K562 (cell line): ENCODE results near the gene SLC25A42. TPM values are rescaled to one million over a fixed set of nuclear protein-coding genes. Genes with fewer than 3 reads are reported as not detected.

Experiments used
- ATAC-seq: fragments of 200-7000 bp; cut with Tn5 transposase; 3 replicates; pipeline ENCODE4 v1.9.1; 2020; ENCODE audit warnings: moderate library complexity
- BruUV-seq: library from RNA; stranded (reverse); fragments of 400-500 nt; replicated peaks from 2 replicates; lab custom pipeline; 2021; lab: Mats Ljungman, UMichigan
- CTCF ChIA-PET: fragments of 300-600 bp; formaldehyde crosslinking; extraction: SDS; loops from one replicate; lab custom pipeline; 2021; ENCODE audit warnings: low intra/inter-chr PET ratio; lab: Yijun Ruan, JAX
- POLR2A ChIA-PET: fragments of 300-600, 350-650 bp; sonication (Branson Sonifier 250); formaldehyde crosslinking; extraction: SDS; loops from one replicate; lab custom pipeline; 2021; ENCODE audit warnings: antibody characterized with exemption, inconsistent platforms; lab: Yijun Ruan, JAX
- DNase-seq, 4 experiments: peaks; one replicate each; pipeline versions ENCODE4 v3.0.0 to v3.0.0-alpha.2; 2011 to 2018; ENCODE audit warnings: low spot score in 3 of 4, mixed read lengths in 3 of 4; ENCODE audit errors: extremely low read depth in 1 of 4
- FAIRE-seq: peaks from 2 replicates; lab custom pipeline; 2011; peaks lifted over from hg19 to GRCh38; lab: Jason Lieb, UNC
- H2AFZ ChIP-seq: 2 replicates; pipeline ENCODE4 v1.6.0; 2011; ENCODE audit warnings: low read depth, low read length, control low read depth, inconsistent platforms
- H3K27ac ChIP-seq: fragments of 200-600 bp; 3 replicates; pipeline ENCODE4 v1.8.0; 2011; ENCODE audit warnings: low read depth, mild to moderate bottlenecking, control low read depth, inconsistent platforms, low read length, moderate library complexity, mixed read lengths; ENCODE audit errors: extremely low read depth
- H3K27me3 ChIP-seq, 2 experiments: fragments of 300-600 bp in 1 of 2; 2 replicates in 1 of 2; 3 replicates in 1 of 2; pipeline versions ENCODE4 v1.6.0 to v1.8.0; 2011; ENCODE audit warnings: inconsistent platforms in 2 of 2, low read length in 2 of 2, mild to moderate bottlenecking in 1 of 2, mixed read lengths in 1 of 2, moderate library complexity in 1 of 2; ENCODE audit not compliant: control insufficient read depth in 2 of 2, insufficient read depth in 2 of 2
- H3K36me3 ChIP-seq: fragments of 300-600 bp; 3 replicates; pipeline ENCODE4 v1.8.0; 2011; ENCODE audit warnings: mild to moderate bottlenecking, low read length, inconsistent platforms; ENCODE audit not compliant: control insufficient read depth, insufficient read depth
- H3K4me1 ChIP-seq, 2 experiments: fragments of 200-600 bp in 1 of 2; replicated peaks in 1 of 2; 2 replicates in 1 of 2; 3 replicates in 1 of 2; pipeline versions ENCODE4 v1.5.1 to v1.8.0; 2011; ENCODE audit warnings: inconsistent platforms in 2 of 2, low read length in 2 of 2, mild to moderate bottlenecking in 1 of 2, mixed read lengths in 1 of 2, moderate library complexity in 1 of 2; ENCODE audit not compliant: control insufficient read depth in 2 of 2, insufficient read depth in 2 of 2
- H3K4me2 ChIP-seq: 2 replicates; pipeline ENCODE4 v1.6.1; 2011; ENCODE audit warnings: low read length, control low read depth, inconsistent platforms, mixed read lengths; ENCODE audit not compliant: insufficient read depth
- H3K4me3 ChIP-seq: fragments of 200-600 bp; sonication (generic), shearing (Covaris generic); 2 replicates; pipeline ENCODE4 v1.5.1; 2016; ENCODE audit warnings: control low read depth, inconsistent platforms
- H3K79me2 ChIP-seq: fragments of 200-600 bp; 3 replicates; pipeline ENCODE4 v1.8.0; 2011; ENCODE audit warnings: low read length, inconsistent platforms; ENCODE audit not compliant: control insufficient read depth, insufficient read depth
- H3K9ac ChIP-seq, 2 experiments: 2 replicates each; pipeline versions ENCODE4 v1.6.0 to v1.6.1; 2011; ENCODE audit warnings: low read depth in 2 of 2, low read length in 2 of 2, control low read depth in 1 of 2, inconsistent platforms in 1 of 2, mild to moderate bottlenecking in 1 of 2, mixed read lengths in 1 of 2; ENCODE audit not compliant: insufficient read depth in 1 of 2
- H3K9me1 ChIP-seq: one replicate; pipeline ENCODE4 v1.6.0; 2011; ENCODE audit warnings: inconsistent platforms, mild to moderate bottlenecking, low read length, moderate library complexity; ENCODE audit not compliant: control insufficient read depth, insufficient read depth
- H3K9me3 ChIP-seq: replicated peaks from 2 replicates; pipeline ENCODE4 v1.5.1; 2011; ENCODE audit warnings: low read depth, low read length, inconsistent platforms; ENCODE audit not compliant: control insufficient read depth, insufficient read depth
- H4K20me1 ChIP-seq: replicated peaks from 2 replicates; pipeline ENCODE4 v1.6.1; 2011; ENCODE audit warnings: low read length, inconsistent platforms, mixed read lengths; ENCODE audit not compliant: control insufficient read depth, insufficient read depth
- POLR2G ChIP-seq: fragments of 200-400 bp; formaldehyde crosslinking; IDR thresholded peaks from 2 replicates; pipeline ENCODE4 v1.6.1; 2017; ENCODE audit warnings: low read depth, mild to moderate bottlenecking, antibody characterized with exemption, low read length, moderate library complexity
- WGBS: fragments of 100-300 bp; shearing (Covaris generic); methylation state at CpG from one replicate; pipeline ENCODE4 v1.1.6; 2016; ENCODE audit warnings: low coverage, mixed read lengths; ENCODE audit not compliant: insufficient coverage; ENCODE audit errors: missing lambda C conversion rate; 5-methylcytosine and 5-hydroxymethylcytosine counted together
- in situ Hi-C: fragments of 300-500 bp; cut with MboI; formaldehyde crosslinking; loops from 4 replicates; pipeline ENCODE4 v1.15.0; 2018; ENCODE audit warnings: inconsistent platforms, mixed read lengths
- intact Hi-C: fragments of 100-400 bp; cut with micrococcal nuclease; formaldehyde crosslinking; loops from 2 replicates; pipeline ENCODE4 v1.14.2; 2022
- polyA plus RNA-seq, 8 experiments: library from polyadenylated mRNA; depleted of rRNA in 4 of 8; stranded (reverse) in 5 of 8; unstranded in 3 of 8; fragments of >200 nt; fragmentation: Nextera tagmentation in 2 of 8; fragmentation: Illumina TruSeq in 1 of 8; extraction: Ambion mirVana in 2 of 8; extraction: Trizol in 1 of 8; gene quantifications; 2 replicates each; pipeline versions ENCODE4 v1.2.1 to v1.2.3, GENCODE V29; 2011 to 2014; ENCODE audit warnings: inconsistent platforms in 1 of 8, missing spikeins in 1 of 8
- total RNA-seq, 7 experiments: library from RNA; depleted of rRNA in 6 of 7; stranded (reverse); fragments of >200 nt in 6 of 7; fragmentation: Illumina TruSeq in 2 of 7; extraction: Trizol in 2 of 7; gene quantifications; 2 replicates each; pipeline versions ENCODE4 v1.2.1 to v1.2.3, GENCODE V29; 2011 to 2021; ENCODE audit warnings: low replicate concordance in 1 of 7
- TF ChIP-seq, protein P1 (sequence below): fragments of 250-450 bp; sonication (Bioruptor Pico); IDR thresholded peaks from 2 replicates; pipeline ENCODE4 v1.5.0; 2022; ENCODE audit warnings: mild to moderate bottlenecking

Gene SLC25A42
- total and polyA plus RNA-seq, 9 of the 15 experiments (the other 6 are each of a cell fraction or from before 2014, with no cell fraction given), result 0.59 to 32.2 (median 14.1) TPM

GRCh38 chr19:19111136-19111835 lies 47.5 kb downstream of the SLC25A42 start:
- in situ Hi-C loops, result no loop called here
- H3K9me3 ChIP-seq, result no peaks in the 10 kb centered on the region
- H3K9ac ChIP-seq, result peak overlapping the region in 1 of 2 experiments; percentile 15; a peak in 1 of 4 replicates
- FAIRE-seq, result no peak
- no peaks in the 10 kb centered on the region for H3K27me3 ChIP-seq
- no peaks in the 10 kb centered on the region for H3K79me2 ChIP-seq
- no peak for ATAC-seq
- no peak overlapping the region for H2AFZ ChIP-seq
- 88% methylated on average over 12 of the region's 15 CpGs for WGBS
- no TSS peak for BruUV-seq
- peak; percentile 47 for TF ChIP-seq POLR2G
- TF ChIP-seq, protein P1, sequence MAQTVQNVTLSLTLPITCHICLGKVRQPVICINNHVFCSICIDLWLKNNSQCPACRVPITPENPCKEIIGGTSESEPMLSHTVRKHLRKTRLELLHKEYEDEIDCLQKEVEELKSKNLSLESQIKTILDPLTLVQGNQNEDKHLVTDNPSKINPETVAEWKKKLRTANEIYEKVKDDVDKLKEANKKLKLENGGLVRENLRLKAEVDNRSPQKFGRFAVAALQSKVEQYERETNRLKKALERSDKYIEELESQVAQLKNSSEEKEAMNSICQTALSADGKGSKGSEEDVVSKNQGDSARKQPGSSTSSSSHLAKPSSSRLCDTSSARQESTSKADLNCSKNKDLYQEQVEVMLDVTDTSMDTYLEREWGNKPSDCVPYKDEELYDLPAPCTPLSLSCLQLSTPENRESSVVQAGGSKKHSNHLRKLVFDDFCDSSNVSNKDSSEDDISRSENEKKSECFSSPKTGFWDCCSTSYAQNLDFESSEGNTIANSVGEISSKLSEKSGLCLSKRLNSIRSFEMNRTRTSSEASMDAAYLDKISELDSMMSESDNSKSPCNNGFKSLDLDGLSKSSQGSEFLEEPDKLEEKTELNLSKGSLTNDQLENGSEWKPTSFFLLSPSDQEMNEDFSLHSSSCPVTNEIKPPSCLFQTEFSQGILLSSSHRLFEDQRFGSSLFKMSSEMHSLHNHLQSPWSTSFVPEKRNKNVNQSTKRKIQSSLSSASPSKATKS (CRISPR knock-in tag), result no peak
- H3K4me2 ChIP-seq, result no peak overlapping the region
- peaks cover 4% of the 10 kb centered on the region for H3K9me1 ChIP-seq
- no peak for DNase-seq
- peaks cover 12 to 35% of the 10 kb centered on the region in 2 experiments; a peak in 4 of 5 replicates for H3K4me1 ChIP-seq
- H4K20me1 ChIP-seq, result 0 out of 2 replicates have a peak, but pooled peaks cover 2% of the 10 kb centered on the region
- ChIA-PET POLR2A (interaction anchor here (0.7 kb wide), 1 partner anchor 51 kb away, joined by 4 read pairs; no protein-coding TSS in a partner anchor), CTCF (no interaction called here)
- peaks cover 20% of the 10 kb centered on the region; the same call in 1 of the 3 replicates for H3K36me3 ChIP-seq
- H3K4me3 ChIP-seq, result no peak overlapping the region
- H3K27ac ChIP-seq, result no peak overlapping the region
- intact Hi-C loops, result no loop called here
